HFF-Myc (cell line): ENCODE measurements around the gene TBC1D10B.

Source experiments
- DNase-seq: peaks from one replicate; pipeline ENCODE4 v3.0.0-alpha.2; 2011; ENCODE audit warnings: low read depth; ENCODE audit errors: extremely low read depth
- H3K4me3 ChIP-seq: replicated peaks from 2 replicates; pipeline ENCODE4 v1.5.1; 2011; ENCODE audit warnings: low read depth, mild to moderate bottlenecking, control low read depth, low read length
- TF ChIP-seq, protein P1 (sequence below): IDR thresholded peaks from 2 replicates; pipeline ENCODE4 v1.5.1; 2012; ENCODE audit warnings: mild to moderate bottlenecking, low read depth, low read length, control low read depth; ENCODE audit errors: missing control alignments

TBC1D10B gene

DNA sequence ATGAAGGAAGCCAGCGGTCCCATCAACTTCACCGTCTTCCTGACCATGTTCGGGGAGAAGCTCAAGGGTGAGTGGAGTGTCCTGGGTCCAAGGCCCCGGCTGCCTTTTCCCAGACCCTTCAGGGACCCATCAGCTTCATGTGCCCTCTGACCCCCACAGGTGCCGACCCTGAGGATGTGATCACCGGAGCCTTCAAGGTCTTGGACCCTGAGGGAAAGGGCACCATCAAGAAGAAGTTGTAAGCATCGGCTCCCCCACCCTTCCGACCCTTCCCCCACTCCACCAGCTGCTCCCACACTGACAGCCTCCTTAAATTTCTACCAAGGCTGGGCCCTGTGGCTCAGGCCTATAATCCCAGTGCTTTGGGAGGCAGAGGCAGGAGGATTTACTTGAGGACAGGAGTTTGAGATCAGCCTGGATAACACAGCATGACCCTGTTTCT is 6.2 kb upstream of the TBC1D10B start:
- no peak overlapping the region for H3K4me3 ChIP-seq
- DNase-seq: no peak
- TF ChIP-seq, protein P1, sequence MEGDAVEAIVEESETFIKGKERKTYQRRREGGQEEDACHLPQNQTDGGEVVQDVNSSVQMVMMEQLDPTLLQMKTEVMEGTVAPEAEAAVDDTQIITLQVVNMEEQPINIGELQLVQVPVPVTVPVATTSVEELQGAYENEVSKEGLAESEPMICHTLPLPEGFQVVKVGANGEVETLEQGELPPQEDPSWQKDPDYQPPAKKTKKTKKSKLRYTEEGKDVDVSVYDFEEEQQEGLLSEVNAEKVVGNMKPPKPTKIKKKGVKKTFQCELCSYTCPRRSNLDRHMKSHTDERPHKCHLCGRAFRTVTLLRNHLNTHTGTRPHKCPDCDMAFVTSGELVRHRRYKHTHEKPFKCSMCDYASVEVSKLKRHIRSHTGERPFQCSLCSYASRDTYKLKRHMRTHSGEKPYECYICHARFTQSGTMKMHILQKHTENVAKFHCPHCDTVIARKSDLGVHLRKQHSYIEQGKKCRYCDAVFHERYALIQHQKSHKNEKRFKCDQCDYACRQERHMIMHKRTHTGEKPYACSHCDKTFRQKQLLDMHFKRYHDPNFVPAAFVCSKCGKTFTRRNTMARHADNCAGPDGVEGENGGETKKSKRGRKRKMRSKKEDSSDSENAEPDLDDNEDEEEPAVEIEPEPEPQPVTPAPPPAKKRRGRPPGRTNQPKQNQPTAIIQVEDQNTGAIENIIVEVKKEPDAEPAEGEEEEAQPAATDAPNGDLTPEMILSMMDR: no peak

DNA sequence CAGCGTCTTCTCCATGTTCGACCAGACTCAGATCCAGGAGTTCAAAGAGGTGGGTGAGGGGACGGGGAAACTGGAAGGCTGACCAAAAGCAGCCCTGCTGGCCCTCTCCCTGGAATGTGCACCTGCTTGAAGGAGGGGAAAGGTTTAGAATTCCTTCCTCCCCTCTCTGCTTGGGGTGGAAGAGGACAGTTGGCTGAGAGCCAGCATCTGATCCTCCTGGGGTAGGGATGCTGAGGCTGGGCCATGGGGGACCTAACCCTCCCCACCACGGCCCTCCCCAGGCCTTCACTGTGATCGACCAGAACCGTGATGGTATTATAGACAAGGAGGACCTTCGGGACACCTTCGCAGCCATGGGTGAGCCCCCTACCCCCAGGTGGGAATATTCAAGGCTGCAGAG is 5.6 kb upstream of the TBC1D10B start:
- DNase-seq: no peak
- TF ChIP-seq, protein P1: no peak
- no peak overlapping the region for H3K4me3 ChIP-seq

DNA sequence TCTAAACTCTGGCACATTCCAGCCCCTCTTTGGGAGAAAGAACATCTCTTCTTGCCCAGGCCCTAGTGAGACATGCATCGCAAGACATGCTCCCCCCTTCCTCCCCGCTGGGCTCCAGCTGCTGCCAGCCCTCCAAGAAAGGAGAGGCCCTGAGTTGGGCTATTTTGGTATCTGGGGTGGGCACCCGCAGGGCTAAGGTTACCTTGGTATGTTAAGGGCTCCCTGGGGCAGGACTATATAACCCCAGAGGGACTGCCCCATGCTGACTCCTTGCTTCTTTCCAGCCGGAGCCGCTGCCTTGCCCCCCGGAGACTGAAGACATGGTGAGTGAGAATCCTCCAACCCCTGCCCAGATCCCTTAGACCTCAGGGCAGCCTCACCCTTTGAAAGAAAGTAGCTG is 4.2 kb upstream of the TBC1D10B start, which contains the start of gene MYL11:
Gene MYL11 (plus strand): TSS at position 265 of the 400 bp plus-strand sequence. CDS start 56 bp downstream, at position 321.
- TF ChIP-seq, protein P1: no peak
- no peak for DNase-seq
- H3K4me3 ChIP-seq: no peak within 1 kb of the TSS

DNA sequence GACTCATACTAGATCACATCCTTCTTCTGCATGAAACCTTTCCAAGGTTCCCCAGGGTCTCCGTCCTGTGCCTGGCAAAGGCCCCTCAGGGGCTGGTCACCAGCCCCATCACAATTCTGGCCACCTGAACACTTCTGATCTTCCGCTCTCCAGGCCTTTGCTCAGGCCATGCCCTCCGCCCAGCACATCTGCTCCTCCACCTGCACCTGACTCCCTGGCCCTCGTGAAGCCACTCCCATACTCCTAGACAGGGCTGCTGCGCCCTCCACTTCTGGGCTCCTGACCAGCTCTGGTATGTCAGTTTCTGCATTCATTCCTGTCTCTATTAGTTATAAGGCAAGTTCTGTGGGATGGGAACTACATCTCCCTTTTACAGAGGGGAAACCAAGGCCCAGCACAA is 2.4 kb upstream of the TBC1D10B start:
- DNase-seq: no peak
- no peak overlapping the region for H3K4me3 ChIP-seq
- TF ChIP-seq, protein P1: no peak

DNA sequence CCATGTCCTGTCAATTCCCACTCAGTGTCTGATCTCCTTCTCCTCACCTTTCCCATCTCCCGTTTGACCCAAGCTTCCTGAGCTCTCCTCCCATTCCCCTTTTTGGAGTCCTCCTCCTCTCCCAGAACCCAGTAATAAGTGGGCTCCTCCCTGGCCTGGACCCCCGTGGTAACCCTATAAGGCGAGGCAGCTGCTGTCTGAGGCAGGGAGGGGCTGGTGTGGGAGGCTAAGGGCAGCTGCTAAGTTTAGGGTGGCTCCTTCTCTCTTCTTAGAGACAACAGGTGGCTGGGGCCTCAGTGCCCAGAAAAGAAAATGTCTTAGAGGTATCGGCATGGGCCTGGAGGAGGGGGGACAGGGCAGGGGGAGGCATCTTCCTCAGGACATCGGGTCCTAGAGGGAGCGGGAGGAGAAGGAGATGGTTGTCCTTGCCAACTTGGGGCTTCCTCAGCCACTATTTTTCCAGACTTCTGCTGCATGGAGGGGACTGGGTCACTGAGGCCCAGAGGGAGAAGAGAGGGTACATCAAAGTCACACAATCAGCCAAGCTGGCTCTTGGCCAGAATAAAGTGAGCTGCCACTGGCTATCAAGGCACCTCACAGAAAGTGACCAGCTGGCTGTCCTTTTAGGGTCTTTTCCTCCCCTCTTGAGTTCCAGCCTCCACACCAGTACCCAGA is 1.9 kb upstream of the TBC1D10B start:
- DNase-seq: no peak
- no peak overlapping the region for H3K4me3 ChIP-seq
- TF ChIP-seq, protein P1: no peak

DNA sequence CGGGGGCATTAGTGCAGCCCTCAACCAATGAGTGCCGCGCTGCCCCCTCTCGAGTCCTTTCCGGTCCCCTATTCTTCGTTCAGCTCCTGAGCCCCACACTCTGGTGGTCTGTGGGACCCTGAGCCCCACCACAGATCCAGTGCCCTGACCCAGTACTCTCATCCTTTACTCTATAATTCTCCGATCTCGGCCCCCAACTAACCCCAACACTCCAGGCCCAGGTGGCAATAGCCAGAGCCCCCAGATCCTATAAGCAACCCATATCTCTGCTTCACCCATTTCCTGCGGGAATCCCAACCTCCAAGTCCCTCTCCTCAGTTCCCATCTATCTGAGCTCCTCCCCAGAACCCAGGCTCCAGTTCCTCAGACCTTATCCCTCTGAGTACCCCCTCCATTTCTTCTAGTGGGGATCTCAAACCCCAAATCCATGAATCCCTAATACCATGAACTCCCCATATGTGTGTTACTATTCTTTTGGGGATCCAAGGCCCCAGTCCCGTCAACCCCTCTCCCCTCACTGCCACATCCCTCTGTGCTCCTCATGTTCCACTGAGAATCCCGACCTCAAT is 1.0 kb upstream of the TBC1D10B start:
- no peak for DNase-seq
- TF ChIP-seq, protein P1: no peak
- H3K4me3 ChIP-seq: peak overlapping the region; percentile 43
